ENCODE data around the gene UST. TPM values are rescaled to one million over a fixed set of nuclear protein-coding genes. Genes with fewer than 3 reads are reported as not detected.

The UST gene
- polyA plus RNA-seq, 1 donor: 11.5 TPM

- DNase-seq: no peak
Observed at GRCh38 chr6:148800536-148800935, 53.7 kb downstream of the UST start.

- no peak for DNase-seq
Observed at GRCh38 chr6:148803979-148804378, 57.1 kb downstream of the UST start.

- DNase-seq: no peak
Observed at GRCh38 chr6:148805777-148806176, 58.9 kb downstream of the UST start.

GRCh38 chr6:148807784-148808183, 61.0 kb downstream of the UST start:
- DNase-seq: no peak

- DNase-seq: no peak
Observed at GRCh38 chr6:148808786-148809304, 62.0 kb downstream of the UST start.

- no peak for DNase-seq
Observed at GRCh38 chr6:148811459-148811858, 64.6 kb downstream of the UST start.

GRCh38 chr6:148814082-148814790, 67.4 kb downstream of the UST start:
- no peak for DNase-seq

- DNase-seq: no peak
Observed at GRCh38 chr6:148814869-148815268, 68.0 kb downstream of the UST start.

GRCh38 chr6:148816117-148816516, 69.3 kb downstream of the UST start:
- no peak for DNase-seq

GRCh38 chr6:148817689-148818088, 70.9 kb downstream of the UST start:
- no peak for DNase-seq

GRCh38 chr6:148818939-148819575, 72.2 kb downstream of the UST start:
- DNase-seq: no peak

GRCh38 chr6:148819852-148820251, 73.0 kb downstream of the UST start:
- DNase-seq: no peak

GRCh38 chr6:148822819-148823218, 76.0 kb downstream of the UST start:
- no peak for DNase-seq

GRCh38 chr6:148824291-148824690, 77.5 kb downstream of the UST start:
- no peak for DNase-seq

- no peak for DNase-seq
Observed at GRCh38 chr6:148824960-148825359, 78.1 kb downstream of the UST start.

- DNase-seq: no peak
Observed at GRCh38 chr6:148825492-148825891, 78.7 kb downstream of the UST start.

GRCh38 chr6:148827416-148828045, 80.7 kb downstream of the UST start:
- no peak for DNase-seq

- no peak for DNase-seq
Observed at GRCh38 chr6:148828047-148828446, 81.2 kb downstream of the UST start.

GRCh38 chr6:148829415-148830101, 82.7 kb downstream of the UST start:
- no peak for DNase-seq

- no peak for DNase-seq
Observed at GRCh38 chr6:148830614-148831013, 83.8 kb downstream of the UST start.

- DNase-seq: no peak
Observed at GRCh38 chr6:148831064-148831463, 84.2 kb downstream of the UST start.

- no peak for DNase-seq
Observed at GRCh38 chr6:148831531-148831930, 84.7 kb downstream of the UST start.
